ENCODE data around the gene BET1. TPM values are rescaled to one million over a fixed set of nuclear protein-coding genes. Genes with fewer than 3 reads are reported as not detected.

BET1 gene
- total and polyA plus RNA-seq, 2 donors from 2014 or later = 25.8 to 32.2 TPM

DNA sequence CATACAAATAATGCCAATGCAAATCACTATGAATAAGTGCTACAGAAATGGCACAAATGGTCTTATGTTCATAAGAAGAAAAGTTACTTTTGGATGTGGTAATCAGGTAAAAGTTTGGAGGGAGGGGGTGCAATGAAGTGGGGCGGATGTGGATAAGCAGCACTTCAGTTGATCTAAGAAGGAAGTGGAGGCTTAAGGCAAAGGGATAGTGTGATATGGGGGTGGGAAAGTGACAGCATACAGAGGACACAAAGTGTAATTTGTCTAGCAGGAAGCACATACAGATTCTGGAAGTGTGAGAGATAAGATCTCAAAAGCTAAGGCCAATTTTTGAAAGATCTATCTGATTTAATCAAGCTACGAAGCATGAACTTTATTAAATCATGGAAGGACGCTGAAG lies 6.3 kb downstream of the BET1 start:
- FAIRE-seq (no peak), DNase-seq (no peak)
- H3K4me1 ChIP-seq (ENCODE audit: control insufficient read depth in 2 of 3, insufficient read depth in 2 of 3, low read depth in 1 of 3, low read length in 3 of 3) = no peaks in the 10 kb centered on the region
- H3K27me3 ChIP-seq (ENCODE audit: control insufficient read depth, insufficient read depth, low read length) = no peaks in the 10 kb centered on the region
- H3K4me3 ChIP-seq (ENCODE audit: low read length in 3 of 3) = no peak overlapping the region
- no peak overlapping the region for H3K27ac ChIP-seq (ENCODE audit: low read depth in 2 of 2, low read length in 2 of 2)
- TF ChIP-seq, protein P1, sequence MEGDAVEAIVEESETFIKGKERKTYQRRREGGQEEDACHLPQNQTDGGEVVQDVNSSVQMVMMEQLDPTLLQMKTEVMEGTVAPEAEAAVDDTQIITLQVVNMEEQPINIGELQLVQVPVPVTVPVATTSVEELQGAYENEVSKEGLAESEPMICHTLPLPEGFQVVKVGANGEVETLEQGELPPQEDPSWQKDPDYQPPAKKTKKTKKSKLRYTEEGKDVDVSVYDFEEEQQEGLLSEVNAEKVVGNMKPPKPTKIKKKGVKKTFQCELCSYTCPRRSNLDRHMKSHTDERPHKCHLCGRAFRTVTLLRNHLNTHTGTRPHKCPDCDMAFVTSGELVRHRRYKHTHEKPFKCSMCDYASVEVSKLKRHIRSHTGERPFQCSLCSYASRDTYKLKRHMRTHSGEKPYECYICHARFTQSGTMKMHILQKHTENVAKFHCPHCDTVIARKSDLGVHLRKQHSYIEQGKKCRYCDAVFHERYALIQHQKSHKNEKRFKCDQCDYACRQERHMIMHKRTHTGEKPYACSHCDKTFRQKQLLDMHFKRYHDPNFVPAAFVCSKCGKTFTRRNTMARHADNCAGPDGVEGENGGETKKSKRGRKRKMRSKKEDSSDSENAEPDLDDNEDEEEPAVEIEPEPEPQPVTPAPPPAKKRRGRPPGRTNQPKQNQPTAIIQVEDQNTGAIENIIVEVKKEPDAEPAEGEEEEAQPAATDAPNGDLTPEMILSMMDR (IDR thresholded peaks at IDR 0.05; ENCODE audit: borderline replicate concordance, extremely low read depth, insufficient read depth) = no peak
- H3K36me3 ChIP-seq (ENCODE audit: control insufficient read depth in 2 of 3, insufficient read depth in 3 of 3, low read length in 3 of 3) = peaks cover 0 to 11% (median 0%) of the 10 kb centered on the region in 3 donors
- H3K9me3 ChIP-seq (ENCODE audit: control insufficient read depth in 2 of 3, insufficient read depth in 1 of 3, low read length in 3 of 3) = no peaks in the 10 kb centered on the region
- intact Hi-C loops (cut with DNase I) = loop anchor here (10.0 kb wide), 1 partner anchor 73 kb away; the partner anchor contains the start of gene GNG11
- no peak overlapping the region for H3K9ac ChIP-seq (ENCODE audit: low read length in 3 of 3)

DNA sequence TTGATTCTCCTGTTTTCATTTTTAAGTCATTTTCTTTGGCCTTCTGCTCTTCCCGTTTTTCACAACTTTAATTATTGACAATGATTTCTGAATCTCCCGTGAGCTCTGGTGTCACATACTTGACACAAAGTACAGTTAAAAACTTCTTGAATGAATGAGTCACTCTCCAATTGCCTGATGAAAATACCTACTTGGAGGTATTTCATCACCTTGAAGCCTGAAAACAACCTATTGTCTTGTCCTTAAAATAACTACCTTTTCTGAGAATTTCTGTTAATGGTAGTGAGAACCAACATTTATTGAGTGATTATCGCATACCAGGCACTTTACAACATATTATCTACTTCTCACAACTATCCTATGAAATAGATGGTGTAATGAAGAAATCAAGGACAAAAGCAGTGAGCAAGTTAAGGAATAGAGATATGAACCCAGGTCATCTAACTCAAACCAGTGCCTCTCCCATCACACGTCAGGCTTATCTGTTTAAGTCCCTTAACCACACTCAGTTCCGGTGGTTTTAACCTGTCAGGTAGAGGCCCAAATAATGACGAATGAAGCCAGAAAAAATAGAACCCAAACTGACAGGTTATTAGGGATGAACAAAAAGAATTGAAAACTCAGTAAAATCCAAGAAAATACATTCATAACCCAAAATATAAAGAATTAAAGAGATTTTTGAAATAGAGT lies 11.6 kb downstream of the BET1 start:
- H3K9me3 ChIP-seq (ENCODE audit: control insufficient read depth in 2 of 3, insufficient read depth in 1 of 3, low read length in 3 of 3) = no peaks in the 10 kb centered on the region
- peaks cover 0 to 6% (median 0%) of the 10 kb centered on the region in 3 donors for H3K36me3 ChIP-seq (ENCODE audit: control insufficient read depth in 2 of 3, insufficient read depth in 3 of 3, low read length in 3 of 3)
- no peak overlapping the region for H3K9ac ChIP-seq (ENCODE audit: low read length in 3 of 3)
- TF ChIP-seq, protein P1 (IDR thresholded peaks at IDR 0.05; ENCODE audit: borderline replicate concordance, extremely low read depth, insufficient read depth) = no peak
- H3K4me3 ChIP-seq (ENCODE audit: low read length in 3 of 3) = no peak overlapping the region
- no peak overlapping the region for H3K27ac ChIP-seq (ENCODE audit: low read depth in 2 of 2, low read length in 2 of 2)
- FAIRE-seq (no peak), DNase-seq (no peak)
- intact Hi-C loops (cut with DNase I) = loop anchor here (10.0 kb wide), 1 partner anchor 68 kb away; the partner anchor contains the start of gene GNG11
- no peaks in the 10 kb centered on the region for H3K27me3 ChIP-seq (ENCODE audit: control insufficient read depth, insufficient read depth, low read length)
- H3K4me1 ChIP-seq (ENCODE audit: control insufficient read depth in 2 of 3, insufficient read depth in 2 of 3, low read depth in 1 of 3, low read length in 3 of 3) = no peaks in the 10 kb centered on the region

DNA sequence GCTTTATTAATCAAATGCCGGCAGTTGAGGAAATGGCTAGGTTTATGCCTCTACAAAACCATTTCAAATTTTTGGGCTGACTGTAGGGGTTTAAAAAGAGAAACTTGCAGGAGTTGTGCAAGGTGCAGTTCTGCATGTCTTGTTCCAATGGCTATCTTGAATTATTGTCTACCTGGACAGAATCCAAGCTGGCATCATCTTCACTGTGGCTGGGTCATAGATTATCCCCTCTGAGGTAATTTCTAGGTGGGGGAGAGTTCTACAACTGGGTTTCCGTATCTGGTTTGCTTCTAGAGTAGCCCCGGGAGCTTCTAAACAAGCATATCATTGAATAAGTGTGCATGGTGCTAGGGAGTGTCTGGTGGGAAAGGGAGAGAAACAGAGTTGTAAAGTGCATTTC lies 16.9 kb downstream of the BET1 start:
- Histone ChIP-seq H3K27me3 (ENCODE audit: control insufficient read depth, insufficient read depth, low read length) (no peaks in the 10 kb centered on the region), H3K9me3 (ENCODE audit: control insufficient read depth in 2 of 3, insufficient read depth in 1 of 3, low read length in 3 of 3) (no peaks in the 10 kb centered on the region), H3K36me3 (ENCODE audit: control insufficient read depth in 2 of 3, insufficient read depth in 3 of 3, low read length in 3 of 3) (no peaks in the 10 kb centered on the region), H3K4me3 (ENCODE audit: low read length in 3 of 3) (no peak overlapping the region), H3K9ac (ENCODE audit: low read length in 3 of 3) (no peak overlapping the region), H3K4me1 (ENCODE audit: control insufficient read depth in 2 of 3, insufficient read depth in 2 of 3, low read depth in 1 of 3, low read length in 3 of 3) (no peaks in the 10 kb centered on the region), H3K27ac (ENCODE audit: low read depth in 2 of 2, low read length in 2 of 2) (no peak overlapping the region)
- FAIRE-seq = no peak
- intact Hi-C loops (cut with DNase I) = no loop called here
- TF ChIP-seq, protein P1 (IDR thresholded peaks at IDR 0.05; ENCODE audit: borderline replicate concordance, extremely low read depth, insufficient read depth) = no peak
- no peak for DNase-seq
